Measurements from ENCODE around the gene DNAH1. TPM values are rescaled to one million over a fixed set of nuclear protein-coding genes. Genes with fewer than 3 reads are reported as not detected.

Gene DNAH1
- total and polyA plus RNA-seq, 2 donors from 2014 or later, result 1.7 to 12.1 TPM

DNA sequence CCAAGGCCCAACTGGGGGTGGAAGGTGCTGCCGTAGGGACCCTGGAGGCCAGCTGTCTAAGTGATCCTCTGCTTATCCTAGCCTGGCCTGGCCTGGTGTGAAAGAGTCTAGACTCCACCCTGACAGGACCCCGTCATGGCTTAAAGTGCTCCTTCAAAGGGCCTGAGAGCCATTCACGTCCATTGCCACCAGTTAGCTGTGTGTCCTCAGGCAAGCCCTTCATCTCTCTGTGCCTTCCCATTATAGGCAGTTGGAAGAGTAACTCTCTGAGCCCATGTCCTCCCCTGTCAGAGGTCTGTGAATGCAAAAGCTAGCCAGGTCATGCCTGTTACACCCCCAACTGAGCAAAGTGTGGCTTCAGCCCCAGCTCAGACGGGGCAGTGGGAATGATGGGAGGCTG lies 9.1 kb upstream of the DNAH1 start:
- Histone ChIP-seq H3K4me3 (ENCODE audit: low read length in 3 of 3) (no peak overlapping the region), H3K9ac (ENCODE audit: low read length in 3 of 3) (no peak overlapping the region), H3K36me3 (ENCODE audit: control insufficient read depth in 2 of 3, insufficient read depth in 3 of 3, low read length in 3 of 3) (peaks cover 0 to 4% (median 0%) of the 10 kb centered on the region in 3 donors), H3K27ac (ENCODE audit: low read depth in 2 of 2, low read length in 2 of 2) (no peak overlapping the region), H3K27me3 (ENCODE audit: control insufficient read depth, insufficient read depth, low read length) (no peaks in the 10 kb centered on the region), H3K9me3 (ENCODE audit: control insufficient read depth in 2 of 3, insufficient read depth in 1 of 3, low read length in 3 of 3) (no peaks in the 10 kb centered on the region), H3K4me1 (ENCODE audit: control insufficient read depth in 2 of 3, insufficient read depth in 2 of 3, low read depth in 1 of 3, low read length in 3 of 3) (no peaks in the 10 kb centered on the region)
- TF ChIP-seq, protein P1, sequence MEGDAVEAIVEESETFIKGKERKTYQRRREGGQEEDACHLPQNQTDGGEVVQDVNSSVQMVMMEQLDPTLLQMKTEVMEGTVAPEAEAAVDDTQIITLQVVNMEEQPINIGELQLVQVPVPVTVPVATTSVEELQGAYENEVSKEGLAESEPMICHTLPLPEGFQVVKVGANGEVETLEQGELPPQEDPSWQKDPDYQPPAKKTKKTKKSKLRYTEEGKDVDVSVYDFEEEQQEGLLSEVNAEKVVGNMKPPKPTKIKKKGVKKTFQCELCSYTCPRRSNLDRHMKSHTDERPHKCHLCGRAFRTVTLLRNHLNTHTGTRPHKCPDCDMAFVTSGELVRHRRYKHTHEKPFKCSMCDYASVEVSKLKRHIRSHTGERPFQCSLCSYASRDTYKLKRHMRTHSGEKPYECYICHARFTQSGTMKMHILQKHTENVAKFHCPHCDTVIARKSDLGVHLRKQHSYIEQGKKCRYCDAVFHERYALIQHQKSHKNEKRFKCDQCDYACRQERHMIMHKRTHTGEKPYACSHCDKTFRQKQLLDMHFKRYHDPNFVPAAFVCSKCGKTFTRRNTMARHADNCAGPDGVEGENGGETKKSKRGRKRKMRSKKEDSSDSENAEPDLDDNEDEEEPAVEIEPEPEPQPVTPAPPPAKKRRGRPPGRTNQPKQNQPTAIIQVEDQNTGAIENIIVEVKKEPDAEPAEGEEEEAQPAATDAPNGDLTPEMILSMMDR (IDR thresholded peaks at IDR 0.05; ENCODE audit: borderline replicate concordance, extremely low read depth, insufficient read depth), result no peak
- FAIRE-seq, result no peak
- no peak for DNase-seq
- intact Hi-C loops (cut with DNase I), result no loop called here

DNA sequence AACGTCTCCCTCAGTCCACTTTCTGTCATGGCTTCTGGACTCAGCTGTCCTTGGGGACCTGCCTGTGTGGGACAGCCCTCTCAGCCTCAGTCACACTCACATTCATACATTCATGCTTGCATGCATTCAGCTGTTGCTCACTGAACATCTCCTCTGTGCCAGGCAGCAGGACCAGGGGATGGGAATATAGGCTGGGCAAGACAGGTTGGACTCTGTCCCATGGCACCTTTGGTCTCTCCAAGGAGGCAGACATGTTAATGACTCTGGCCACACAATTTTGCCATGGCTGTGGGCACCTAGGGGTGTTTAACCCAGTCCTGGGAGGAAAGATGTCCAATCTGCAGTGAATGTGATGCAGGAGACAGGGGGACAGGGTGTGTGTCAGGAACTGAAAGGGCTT lies 7.8 kb upstream of the DNAH1 start:
- intact Hi-C loops (cut with DNase I), result no loop called here
- no peak overlapping the region for H3K4me3 ChIP-seq (ENCODE audit: low read length in 3 of 3)
- no peaks in the 10 kb centered on the region for H3K9me3 ChIP-seq (ENCODE audit: control insufficient read depth in 2 of 3, insufficient read depth in 1 of 3, low read length in 3 of 3)
- no peak overlapping the region for H3K27ac ChIP-seq (ENCODE audit: low read depth in 2 of 2, low read length in 2 of 2)
- peaks cover 0 to 4% (median 0%) of the 10 kb centered on the region in 3 donors for H3K36me3 ChIP-seq (ENCODE audit: control insufficient read depth in 2 of 3, insufficient read depth in 3 of 3, low read length in 3 of 3)
- no peak overlapping the region for H3K9ac ChIP-seq (ENCODE audit: low read length in 3 of 3)
- H3K27me3 ChIP-seq (ENCODE audit: control insufficient read depth, insufficient read depth, low read length), result no peaks in the 10 kb centered on the region
- no peak for DNase-seq
- no peak for FAIRE-seq
- TF ChIP-seq, protein P1 (IDR thresholded peaks at IDR 0.05; ENCODE audit: borderline replicate concordance, extremely low read depth, insufficient read depth), result no peak
- H3K4me1 ChIP-seq (ENCODE audit: control insufficient read depth in 2 of 3, insufficient read depth in 2 of 3, low read depth in 1 of 3, low read length in 3 of 3), result no peaks in the 10 kb centered on the region

DNA sequence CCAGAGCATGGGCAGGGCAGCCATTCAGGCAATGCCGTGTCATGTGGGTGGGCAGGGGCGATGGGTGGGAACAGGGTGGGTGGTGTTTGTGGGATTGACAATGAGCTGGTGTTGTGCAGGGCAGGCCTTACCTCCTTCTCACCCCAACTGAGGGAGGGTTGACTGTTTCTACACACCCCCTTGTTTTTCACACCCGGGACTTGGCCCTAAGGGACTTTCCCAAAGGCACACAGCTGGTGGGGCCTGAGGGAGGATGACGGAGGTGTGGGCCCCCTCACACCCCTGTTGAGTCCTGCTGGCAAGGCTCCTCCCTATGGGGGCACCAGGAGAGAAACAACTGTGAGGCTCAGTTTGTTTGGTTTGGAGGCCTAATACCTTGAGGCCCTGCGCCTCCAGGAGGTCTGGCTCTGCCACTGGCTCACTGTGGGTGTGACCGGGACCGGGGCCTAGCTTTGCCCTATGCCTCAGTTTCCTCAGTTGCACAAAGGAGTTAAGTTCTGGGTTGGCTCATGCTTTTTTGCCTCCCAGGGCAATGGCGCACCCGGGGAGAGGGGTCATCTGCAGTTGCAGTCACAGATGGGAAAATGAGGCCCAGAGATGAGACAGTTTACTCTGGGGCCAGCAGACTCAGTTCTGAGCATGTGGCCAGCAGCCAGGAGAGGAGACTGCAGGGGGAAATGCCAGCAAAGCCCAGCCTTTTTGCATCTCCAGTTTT lies 5.1 kb upstream of the DNAH1 start:
- H3K4me3 ChIP-seq (ENCODE audit: low read length in 3 of 3), result no peak overlapping the region
- TF ChIP-seq, protein P1 (IDR thresholded peaks at IDR 0.05; ENCODE audit: borderline replicate concordance, extremely low read depth, insufficient read depth), result no peak
- intact Hi-C loops (cut with DNase I), result no loop called here

More for the DNA sequence above, 5.1 kb upstream of the DNAH1 start:
- no peak for FAIRE-seq
- H3K27ac ChIP-seq (ENCODE audit: low read depth in 2 of 2, low read length in 2 of 2), result no peak overlapping the region
- no peaks in the 10 kb centered on the region for H3K9me3 ChIP-seq (ENCODE audit: control insufficient read depth in 2 of 3, insufficient read depth in 1 of 3, low read length in 3 of 3)
- no peaks in the 10 kb centered on the region for H3K27me3 ChIP-seq (ENCODE audit: control insufficient read depth, insufficient read depth, low read length)
- H3K4me1 ChIP-seq (ENCODE audit: control insufficient read depth in 2 of 3, insufficient read depth in 2 of 3, low read depth in 1 of 3, low read length in 3 of 3), result no peaks in the 10 kb centered on the region
- peaks cover 0 to 5% (median 0%) of the 10 kb centered on the region in 3 donors for H3K36me3 ChIP-seq (ENCODE audit: control insufficient read depth in 2 of 3, insufficient read depth in 3 of 3, low read length in 3 of 3)
- H3K9ac ChIP-seq (ENCODE audit: low read length in 3 of 3), result no peak overlapping the region
- no peak for DNase-seq
